ENCODE data around the gene JAKMIP2.
"Not testable (repeated sequence)": the region's sequence is repeated elsewhere in the genome, so short reads cannot be mapped to it uniquely, and the experiment has no call there.

JAKMIP2 gene

DNA sequence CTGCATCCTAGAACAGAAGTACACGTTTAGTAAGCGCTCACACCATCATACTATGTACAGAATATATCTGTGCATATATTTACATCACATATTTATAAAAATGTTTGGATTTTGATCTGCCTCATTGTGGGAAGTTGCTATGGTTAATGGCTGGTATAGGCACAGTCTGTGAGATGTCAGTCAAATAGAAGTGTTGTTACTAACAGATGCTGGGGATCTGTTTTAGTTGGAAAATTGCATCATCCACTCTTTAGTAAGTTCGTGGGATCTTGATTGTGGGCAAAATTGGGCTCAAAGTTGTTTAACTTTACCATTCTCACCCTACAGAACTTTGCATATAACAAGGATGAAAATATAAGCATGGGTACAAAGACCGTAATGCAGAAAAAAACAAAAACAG is 196.3 kb downstream of the JAKMIP2 start:
- no peak for DNase-seq

DNA sequence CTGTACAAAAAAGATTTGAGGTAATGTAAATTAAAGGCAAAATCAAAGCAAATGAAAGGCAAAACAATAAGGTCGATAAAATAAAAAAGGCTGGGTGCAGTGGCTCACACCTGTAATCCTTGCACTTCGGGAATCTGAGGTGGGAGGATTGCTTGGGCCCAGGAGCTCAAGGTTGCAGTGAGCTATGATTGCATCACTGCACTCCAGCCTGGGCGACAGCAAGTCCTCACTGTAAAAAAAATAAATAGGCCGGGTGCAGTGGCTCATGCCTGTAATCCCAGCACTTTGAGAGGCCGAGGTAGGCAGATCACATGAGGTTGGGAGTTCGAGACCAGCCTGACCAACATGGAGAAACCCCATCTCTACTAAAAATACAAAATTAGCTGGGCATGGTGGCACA is 200.3 kb downstream of the JAKMIP2 start:
- DNase-seq = not testable (repeated sequence)

DNA sequence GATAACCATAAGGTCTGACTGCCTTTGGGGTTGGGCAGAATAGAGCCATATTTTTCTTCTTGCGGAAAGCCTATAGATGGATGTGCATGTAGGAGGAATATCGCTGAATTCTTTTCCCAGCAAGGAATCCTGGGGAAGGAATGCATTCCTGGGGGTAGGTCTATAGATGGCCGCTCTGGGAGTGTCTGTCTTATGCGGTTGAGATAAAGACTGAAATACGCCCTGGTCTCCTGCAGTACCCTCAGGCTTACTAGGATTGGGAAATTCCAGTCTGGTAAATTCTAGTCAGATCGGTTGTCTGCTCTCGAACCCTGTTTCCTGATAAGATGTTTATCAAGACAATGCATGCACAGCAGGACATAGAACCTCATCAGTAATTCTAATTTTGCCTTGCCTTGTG is 202.1 kb downstream of the JAKMIP2 start:
- not testable (repeated sequence) for DNase-seq

DNA sequence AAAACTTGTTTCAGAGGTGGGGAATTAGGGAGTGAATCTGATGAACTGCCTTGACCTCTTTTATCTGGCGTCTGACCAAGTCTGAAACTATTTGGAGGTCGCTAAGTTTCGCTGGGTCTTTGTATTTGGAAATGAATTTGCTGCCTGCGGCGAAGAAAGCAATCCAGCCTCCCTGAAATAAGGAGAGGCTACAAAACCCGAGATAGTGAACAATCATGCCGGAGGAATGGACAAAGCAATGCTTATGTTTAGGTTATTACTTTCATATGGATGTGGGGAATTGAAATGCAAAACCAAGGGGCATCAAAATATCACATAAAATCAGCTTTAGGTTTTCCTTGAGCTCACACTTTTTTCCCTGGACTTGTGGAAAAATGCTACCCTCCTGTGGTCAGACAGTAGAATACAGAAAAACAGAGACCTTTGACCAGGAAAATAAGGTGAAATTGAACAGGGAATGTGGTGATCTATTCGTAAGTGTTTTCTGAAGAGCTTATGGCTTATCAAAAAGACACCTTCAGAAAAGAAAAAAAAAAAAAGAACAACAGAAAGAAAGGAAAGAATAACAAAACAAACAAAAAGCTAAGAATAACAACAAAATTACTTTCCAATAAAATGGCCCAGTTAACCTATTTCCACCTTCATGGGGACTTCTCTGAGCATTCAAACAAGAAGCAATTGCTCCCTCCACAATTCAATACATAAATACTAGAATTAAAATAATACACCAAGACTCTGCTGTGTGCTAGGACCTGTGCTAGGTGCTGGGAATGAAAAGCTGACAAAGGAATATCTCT is 204.1 kb downstream of the JAKMIP2 start:
- DNase-seq = peak; percentile 23

DNA sequence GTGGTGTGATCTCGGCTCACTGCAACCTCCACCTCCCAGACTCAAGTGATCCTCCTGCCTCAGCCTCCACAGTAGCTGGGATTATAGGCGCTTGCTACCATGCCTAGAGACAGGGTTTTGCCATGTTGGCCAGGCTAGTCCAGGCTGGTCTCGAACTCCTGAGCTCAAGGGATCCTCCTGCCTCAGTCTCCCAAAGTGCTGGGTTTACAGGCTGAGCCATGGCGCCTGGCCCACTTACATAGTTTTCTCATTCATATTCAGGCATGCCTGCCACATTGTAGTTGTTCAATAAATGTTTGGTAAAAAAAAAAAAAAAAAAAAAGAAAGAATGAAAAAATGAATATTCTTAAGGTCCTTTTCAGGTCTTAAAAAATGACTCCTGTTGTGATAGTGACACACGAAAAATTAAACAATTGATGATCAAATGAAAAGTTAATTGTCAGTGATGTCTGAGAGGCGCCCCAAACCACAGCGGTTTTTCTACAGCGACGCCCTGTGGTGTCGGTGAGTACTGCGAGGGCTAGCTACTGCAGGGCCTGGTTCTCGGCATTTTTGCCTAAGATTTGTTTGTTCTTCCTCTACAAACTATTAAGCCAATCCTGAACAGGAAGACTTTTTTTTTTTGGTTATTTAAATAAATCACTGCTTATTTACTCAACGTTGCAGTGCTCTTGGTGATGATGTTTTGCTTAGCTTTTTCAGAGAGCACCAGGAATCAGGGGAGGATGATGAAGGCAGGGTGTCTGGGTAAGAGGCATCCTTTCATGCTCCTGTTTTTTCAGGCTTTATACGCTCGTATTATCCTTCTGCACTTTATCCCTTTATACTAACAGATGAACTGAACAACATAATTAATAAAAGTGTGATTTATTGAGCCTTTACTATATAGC is 205.6 kb downstream of the JAKMIP2 start:
- DNase-seq = no peak

DNA sequence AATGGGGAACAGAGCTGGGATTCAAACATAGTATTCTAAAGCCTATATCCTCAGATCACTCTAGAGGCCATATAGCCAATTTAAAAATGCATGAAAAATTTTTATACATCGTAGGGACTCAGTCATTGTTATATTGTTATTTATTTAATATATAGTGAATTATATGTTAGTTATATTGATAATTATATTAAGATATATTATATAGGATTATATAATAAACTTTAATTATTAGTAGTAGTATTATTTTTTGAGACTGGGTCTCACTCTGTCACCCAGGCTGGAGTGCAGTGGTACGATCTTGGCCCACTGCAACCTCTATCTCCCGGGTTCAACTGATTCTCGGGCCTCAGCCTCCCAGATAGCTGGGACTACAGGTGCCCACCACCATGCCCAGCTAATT is 206.9 kb downstream of the JAKMIP2 start:
- no peak for DNase-seq

DNA sequence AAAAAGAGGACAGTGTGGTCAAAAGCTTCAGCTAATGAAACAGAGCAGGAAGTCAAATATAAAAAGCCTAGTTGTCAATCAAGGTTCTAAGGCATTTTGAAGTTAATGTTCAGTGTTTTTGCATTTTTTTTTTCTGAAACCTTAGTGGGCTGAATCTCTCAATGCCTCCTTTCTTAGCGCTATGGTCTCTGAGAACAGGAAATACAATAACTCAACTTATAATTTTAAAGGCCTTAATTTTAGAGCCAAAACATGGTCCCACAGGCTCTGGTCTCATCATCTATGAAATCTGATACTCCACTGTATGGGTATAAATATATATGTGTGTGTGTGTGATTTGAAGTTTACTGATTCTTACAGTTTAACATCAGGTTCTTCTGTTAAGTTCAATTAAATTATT is 209.3 kb downstream of the JAKMIP2 start:
- no peak for DNase-seq

DNA sequence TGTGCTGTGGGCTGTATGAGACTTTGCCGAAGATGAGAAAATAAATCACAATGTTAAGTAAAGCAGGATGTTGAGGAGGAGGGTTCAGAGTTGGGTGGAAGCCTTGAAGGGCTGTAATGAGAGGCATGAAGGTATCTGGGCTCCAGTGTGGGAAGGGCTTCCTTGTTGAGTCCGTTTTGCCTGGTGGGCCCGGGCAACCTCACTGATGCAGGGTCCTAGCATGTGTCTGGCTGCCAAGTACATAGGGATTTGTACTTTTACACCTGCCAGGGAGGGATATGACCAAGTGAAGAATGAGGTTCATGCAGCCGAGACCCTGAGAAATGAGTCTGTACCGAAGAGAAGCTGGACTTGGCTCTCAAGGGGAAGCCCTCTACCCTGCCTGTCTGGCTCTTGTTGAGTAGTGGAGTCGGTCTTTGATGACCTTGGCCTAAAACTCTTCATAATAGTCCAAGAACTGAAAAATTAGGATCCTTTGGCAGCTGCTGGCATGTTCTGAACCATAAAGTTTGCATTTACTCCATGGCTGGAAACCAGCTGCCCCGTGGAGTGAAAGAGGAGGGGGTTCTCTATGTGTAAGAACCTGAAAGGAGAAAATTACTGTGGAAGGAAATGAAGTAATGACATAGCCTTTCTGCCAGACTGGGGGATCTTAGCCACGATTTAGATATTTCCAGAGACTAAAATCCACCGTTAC is 213.7 kb downstream of the JAKMIP2 start:
- no peak for DNase-seq

DNA sequence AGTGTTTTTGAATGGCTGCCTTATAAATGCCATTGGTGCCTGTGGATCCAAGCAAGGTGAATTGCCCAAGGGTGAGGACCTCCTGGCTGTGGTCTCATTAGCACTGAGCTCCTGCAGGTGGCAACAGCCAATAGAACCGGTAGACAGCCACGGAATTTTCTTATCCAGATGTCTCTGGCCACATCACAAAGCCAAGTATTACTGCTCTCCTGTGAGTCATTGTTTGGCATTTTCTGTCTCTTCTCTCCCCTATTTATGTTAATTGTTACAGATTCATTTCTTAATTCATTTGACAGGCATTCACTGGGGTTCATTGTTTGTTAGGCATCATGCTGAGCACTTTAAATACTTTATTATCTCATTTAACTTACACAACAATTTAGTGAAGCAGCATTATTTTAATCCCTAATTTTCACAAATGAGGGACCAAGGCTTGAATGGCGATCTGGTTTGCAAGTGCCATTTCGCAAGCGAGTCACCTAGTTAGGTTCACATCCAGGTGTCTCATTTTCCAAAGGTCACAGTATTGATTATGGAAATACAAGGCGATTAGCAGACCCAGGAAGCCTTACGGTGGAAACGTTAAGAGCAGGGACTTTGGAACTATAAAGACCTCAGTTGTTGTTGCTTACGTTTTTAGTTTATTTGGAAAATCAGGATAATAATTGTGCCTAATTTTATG is 214.5 kb downstream of the JAKMIP2 start:
- no peak for DNase-seq

DNA sequence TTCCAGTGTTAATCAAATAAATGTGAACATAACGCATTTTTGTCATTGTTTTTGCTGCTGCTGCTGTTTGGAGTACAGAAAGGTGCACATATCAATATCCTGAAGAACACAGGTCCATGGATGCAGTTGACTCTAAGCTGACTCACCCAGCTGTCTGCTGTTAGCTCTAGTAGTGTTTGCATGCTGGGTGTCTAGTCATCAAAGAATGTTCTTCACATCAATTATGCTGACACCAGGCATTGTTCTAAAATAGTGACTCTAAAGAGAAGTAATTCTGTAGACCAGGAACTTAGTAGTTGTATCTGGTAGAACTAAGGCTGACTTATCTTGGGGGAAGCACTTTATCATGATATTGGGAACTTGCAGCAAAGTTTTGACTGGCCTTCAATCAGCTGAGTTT is 217.0 kb downstream of the JAKMIP2 start:
- no peak for DNase-seq

DNA sequence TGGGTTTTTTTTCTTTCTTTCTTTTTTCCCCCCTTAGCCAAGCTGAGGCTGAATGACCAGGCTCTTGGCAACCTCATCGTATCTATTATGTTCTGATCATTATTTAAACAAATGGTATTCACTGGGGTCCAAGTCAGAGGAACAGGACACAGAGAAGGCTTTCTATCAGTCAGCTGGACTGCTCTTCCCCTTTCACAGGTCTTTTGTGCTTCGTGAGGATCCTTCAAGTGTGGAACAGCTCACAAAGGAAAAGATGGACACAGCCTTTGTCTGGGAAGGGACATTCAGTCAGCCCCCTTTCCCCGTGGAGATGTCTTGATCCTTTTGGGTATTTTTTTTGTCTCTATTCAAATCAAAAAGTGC is 218.4 kb downstream of the JAKMIP2 start:
- no peak for DNase-seq

DNA sequence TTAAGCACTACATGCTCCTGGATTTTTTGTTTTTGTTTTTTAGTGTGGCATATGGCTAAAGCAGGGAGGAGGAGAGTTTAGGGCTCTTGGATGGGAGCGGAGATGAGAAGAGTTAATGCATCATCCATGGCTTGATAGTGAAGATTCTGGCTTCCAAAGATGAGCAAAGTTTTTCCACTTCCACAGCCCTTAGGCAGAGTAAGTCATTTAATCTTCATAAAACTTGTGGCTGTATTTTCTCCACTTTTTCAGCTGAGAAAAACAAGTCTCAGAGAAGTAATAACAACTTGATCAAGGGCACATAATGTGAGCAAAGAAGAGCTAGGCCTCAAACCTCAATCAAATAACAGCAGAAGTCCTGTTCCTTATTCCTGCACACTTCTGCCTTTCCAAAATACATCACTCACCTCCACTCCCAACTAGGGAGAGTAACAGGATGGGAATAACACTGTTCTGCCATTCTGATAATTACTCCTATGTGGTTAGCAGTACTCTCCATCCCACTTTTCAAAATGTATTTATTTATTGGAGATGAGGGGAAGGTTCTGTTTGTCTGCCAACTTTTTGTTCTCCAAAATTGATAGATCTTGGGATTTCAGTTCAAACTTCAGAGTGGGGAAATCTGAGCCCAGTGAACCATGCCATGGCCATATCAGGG is 218.9 kb downstream of the JAKMIP2 start:
- no peak for DNase-seq

DNA sequence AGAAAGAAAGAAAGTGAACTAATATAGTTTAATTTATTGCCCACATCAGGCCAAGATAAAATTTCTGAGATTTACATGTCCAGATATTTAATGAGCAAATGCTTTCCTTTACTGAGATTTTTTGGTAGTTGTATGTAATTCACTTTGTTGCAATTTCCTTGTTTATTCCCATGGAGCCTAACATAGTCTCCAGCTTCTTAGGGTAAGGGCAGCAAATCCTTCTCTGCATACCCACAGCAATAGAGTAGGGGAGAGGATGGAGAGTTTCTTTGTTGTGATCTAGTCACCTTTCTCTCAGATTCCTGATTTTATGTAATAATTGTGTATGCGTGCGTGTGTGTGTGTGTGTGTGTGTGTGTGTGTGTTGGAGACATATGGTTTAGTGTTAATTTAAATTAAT is 221.1 kb downstream of the JAKMIP2 start:
- no peak for DNase-seq

DNA sequence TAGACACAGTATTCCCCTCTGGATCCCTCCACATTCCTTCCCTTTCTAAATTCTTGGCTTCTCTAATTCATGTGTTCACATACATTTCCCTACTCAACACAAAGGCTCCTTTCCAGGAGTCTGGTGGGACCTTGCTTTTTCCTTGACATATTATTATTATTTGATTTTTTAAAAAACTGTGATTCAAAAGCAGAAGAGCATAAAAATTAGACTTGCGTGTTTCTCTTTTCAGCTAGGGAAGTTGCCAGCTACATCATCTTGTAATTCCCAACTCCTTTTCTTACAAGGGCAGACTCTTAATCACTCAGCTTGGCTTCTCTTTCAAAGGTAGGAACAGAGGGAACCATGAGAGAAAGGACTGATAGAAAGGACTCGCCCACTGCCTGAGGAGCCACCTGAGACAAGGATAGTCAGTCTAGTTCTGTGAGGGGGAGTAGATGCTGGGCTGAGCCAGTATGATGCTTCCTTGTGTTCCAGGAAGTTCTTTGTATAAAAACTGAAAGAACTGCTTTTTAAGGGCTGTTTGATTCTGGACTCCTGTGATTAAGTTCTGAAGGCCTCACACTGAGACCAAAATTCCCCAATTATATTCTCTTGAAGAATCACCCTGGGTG is 221.7 kb downstream of the JAKMIP2 start:
- DNase-seq = no peak

DNA sequence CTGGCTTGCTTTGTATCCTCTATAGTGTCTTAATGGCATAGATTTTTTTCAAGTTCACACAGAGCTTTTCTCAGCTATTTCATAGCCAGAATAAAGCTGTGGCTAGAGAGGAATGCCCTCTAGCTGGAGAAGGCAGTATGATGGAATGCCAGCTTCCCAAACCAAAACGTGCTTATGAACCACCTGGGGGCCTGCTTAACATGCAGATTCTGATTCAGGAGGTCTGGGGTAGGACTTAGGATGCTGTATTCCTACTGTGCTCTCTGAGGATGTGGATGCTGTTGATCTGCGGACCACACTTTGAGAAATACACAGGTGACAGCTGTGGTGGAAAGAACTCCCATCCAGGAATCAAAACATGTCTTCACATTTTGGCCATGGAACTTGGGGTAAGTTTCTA is 222.8 kb downstream of the JAKMIP2 start:
- DNase-seq = no peak

DNA sequence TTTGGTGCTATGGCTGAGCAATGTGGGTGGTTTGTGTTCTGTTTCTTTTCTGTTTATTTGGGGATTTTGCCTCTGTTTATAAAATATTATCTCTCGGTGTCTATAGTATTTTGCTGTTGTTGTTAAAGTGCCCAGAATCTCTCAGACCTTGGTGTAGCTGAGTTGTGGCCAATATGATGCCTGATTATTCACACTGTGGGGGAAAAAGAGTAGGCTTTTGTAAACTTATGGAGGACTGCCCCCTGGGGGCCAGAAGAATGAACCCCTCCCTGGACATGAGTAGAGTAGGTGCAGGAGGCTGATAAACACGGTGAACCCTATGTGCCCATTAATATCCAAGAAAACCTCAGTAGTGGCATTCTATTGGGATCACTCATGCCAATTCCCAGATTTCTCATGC is 223.7 kb downstream of the JAKMIP2 start:
- no peak for DNase-seq

DNA sequence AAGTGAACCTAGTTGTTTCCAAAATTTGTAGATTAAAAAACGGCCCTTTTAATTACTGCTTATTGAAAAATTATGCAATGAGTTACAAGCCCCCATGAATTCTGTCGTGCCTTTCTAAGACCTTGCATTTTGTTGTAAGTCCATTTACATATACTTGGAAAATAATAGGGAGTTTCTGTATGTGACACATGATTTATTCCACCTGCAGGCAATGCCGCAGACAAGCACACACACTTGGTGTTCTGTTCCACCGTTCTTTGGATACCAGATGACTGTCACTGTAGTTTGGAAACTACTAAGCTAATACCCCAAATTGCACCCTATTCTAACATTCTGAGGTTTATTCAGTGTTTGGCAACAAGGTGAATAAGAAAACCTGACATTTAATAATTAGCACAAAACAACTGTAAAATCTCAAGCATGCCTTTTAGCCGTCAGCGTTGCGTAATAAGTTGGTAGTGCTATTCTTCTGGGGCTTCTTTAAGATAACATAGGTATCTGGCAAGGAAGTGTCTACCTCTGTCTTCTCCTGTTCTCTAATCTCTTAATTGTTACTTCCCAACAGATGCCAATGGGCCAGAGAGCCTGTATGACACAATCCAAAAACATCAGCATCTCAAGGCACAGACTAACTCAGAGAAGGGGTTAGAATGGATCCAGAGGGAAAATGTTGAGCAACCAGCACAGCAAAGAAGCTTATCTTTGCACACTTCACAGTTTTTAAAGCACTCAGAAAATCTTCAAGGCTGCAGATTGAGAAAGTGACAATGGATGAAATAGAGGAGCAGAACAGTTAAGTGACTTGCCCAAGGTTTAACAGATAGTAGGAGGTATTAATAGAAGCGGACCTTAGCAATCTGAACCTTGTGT is 224.4 kb downstream of the JAKMIP2 start:
- DNase-seq = no peak

DNA sequence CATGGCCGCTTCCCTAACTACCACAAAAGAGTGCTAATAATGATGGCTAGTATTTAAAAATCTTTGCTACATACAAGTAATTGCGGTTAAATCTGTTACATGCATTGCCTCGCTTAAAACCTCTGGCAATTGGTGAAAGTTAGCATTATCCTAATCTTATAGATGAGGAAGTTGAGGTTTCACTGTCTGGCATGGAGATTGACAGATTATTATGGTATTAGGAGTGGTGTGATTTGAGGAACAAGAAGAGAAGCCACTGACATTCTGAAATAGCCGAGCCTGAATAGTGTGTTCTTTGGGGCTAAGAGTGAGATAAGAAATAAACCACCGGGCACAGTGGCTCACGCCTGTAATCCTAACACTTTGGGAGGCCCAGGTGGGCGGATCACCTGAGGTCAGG is 227.4 kb downstream of the JAKMIP2 start:
- DNase-seq = no peak

DNA sequence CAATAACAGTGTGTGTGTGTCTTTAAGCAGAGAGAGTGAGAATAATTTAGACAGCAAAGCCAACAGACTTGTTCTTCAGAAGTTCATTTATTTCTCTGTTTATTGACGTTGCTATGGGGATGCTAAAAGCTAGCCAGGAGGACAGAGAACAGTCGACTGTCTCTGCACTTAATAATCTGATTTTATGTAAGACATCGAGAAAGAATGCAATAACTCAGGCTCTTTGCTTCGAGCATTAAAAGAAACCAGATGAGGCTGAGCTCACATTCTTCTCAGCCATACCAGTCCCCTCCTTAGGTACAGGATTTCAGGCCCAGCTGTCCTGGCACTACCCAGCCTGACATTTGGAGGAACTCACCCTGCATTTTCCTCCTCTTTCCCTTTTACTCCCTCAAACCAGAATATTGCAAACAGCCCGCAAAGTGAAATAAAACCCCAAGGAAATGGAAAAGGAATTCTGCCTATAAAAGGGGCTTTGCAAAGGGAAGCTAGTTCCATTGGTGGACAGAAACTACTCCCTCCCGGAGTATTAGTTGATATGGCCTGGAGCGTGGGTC is 228.2 kb downstream of the JAKMIP2 start:
- DNase-seq = no peak

DNA sequence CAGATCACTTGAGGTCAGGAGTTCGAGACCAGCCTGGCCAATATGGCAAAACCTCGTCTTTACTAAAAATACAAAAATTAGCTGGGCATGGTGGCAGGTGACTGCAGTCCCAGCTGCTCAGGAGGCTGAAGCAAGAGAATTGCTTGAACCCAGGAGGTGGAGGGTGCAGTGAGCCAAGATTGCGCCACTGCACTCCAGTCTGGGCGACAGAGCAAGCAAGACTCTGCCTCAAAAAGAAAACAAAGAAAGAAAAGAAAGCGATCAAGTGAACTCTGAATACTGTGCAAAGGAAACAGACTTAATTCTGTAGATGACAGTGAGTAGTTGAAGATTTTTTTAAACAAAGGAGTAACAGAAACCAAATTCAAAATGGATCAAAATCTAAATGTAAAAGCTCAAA is 228.7 kb downstream of the JAKMIP2 start:
- not testable (repeated sequence) for DNase-seq

DNA sequence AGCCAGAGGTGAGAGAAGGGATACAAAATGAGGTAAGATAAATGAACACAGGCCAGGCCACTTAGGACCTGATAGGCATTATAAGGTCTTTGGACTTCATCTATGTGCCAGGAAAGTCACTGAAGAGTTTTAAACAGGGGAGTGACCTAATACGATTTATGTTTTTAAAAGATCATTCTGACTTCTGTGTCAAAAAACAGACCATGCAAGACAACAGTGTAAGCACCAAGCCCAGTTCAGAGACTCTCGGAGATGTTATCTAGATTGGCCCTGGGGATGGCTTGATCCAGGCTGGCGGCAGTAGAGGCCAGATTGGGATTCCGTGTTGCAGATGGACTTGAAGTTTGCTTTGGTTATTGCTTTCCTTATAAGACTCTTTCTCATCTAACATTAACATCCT is 229.6 kb downstream of the JAKMIP2 start:
- no peak for DNase-seq
